B cell (primary cell): ENCODE results near the gene TADA3. TPM values are rescaled to one million over a fixed set of nuclear protein-coding genes. Genes with fewer than 3 reads are reported as not detected.

Experiments
- ATAC-seq: fragments of 200-7000 bp; cut with Tn5 transposase; one replicate; pipeline ENCODE4 v1.10.0; 2021; ENCODE audit warnings: low read depth, mild to moderate bottlenecking, moderate number of reproducible peaks, moderate library complexity
- CTCF ChIA-PET: fragments of 350-600 bp; sonication (Branson Sonifier 250); formaldehyde crosslinking; loops from one replicate; lab custom pipeline; 2021; ENCODE audit warnings: antibody characterized with exemption, inconsistent platforms; lab: Charles Lee
- POLR2A ChIA-PET: fragments of 350-600 bp; sonication (Branson Sonifier 250); formaldehyde crosslinking; loops from one replicate; lab custom pipeline; 2021; ENCODE audit warnings: antibody characterized with exemption; lab: Charles Lee
- DNase-seq: peaks from one replicate; pipeline ENCODE4 v3.0.0; 2013
- H2AFZ ChIP-seq: 2 replicates; pipeline ENCODE4 v1.6.1; 2012; ENCODE audit warnings: mild to moderate bottlenecking, low read depth, low read length; ENCODE audit not compliant: insufficient read depth, poor library complexity, severe bottlenecking
- H3K27ac ChIP-seq, 2 donors: 1 replicate in 1 of 2; 2 replicates in 1 of 2; pipeline ENCODE4 v1.5.1; 2012 to 2013; ENCODE audit warnings: low read length in 2 of 2, mild to moderate bottlenecking in 2 of 2, moderate library complexity in 1 of 2
- H3K27me3 ChIP-seq, 4 experiments: fragments of 200-600 bp in 1 of 4; sonication (generic) in 1 of 4; replicated peaks in 1 of 4; 1 replicate in 2 of 4; 2 replicates in 2 of 4; pipeline versions ENCODE4 v1.6.1 to v1.7.0; 2013 to 2016; ENCODE audit warnings: low read length in 3 of 4, mild to moderate bottlenecking in 2 of 4, mixed read lengths in 1 of 4, moderate library complexity in 1 of 4; ENCODE audit not compliant: insufficient read depth in 4 of 4, control insufficient read depth in 3 of 4; ENCODE audit errors: control extremely low read depth in 1 of 4
- H3K36me3 ChIP-seq, 2 experiments: replicated peaks in 1 of 2; 1 replicate in 1 of 2; 2 replicates in 1 of 2; pipeline versions ENCODE4 v1.6.1 to v1.7.1; 2013; ENCODE audit warnings: low read length in 1 of 2; ENCODE audit not compliant: insufficient read depth in 2 of 2, control insufficient read depth in 1 of 2; ENCODE audit errors: control extremely low read depth in 1 of 2, extremely low read depth in 1 of 2
- H3K4me1 ChIP-seq, 2 donors: fragments of 200-600 bp in 1 of 2; sonication (generic) in 1 of 2; 1 replicate in 1 of 2; 2 replicates in 1 of 2; pipeline versions ENCODE4 v1.5.1 to v1.6.1; 2013 to 2017; ENCODE audit warnings: low read length in 2 of 2; ENCODE audit not compliant: control insufficient read depth in 2 of 2, insufficient read depth in 2 of 2
- H3K4me2 ChIP-seq: replicated peaks from 2 replicates; pipeline ENCODE3; 2012; ENCODE audit warnings: mild to moderate bottlenecking, low read depth, low read length; ENCODE audit not compliant: poor library complexity, severe bottlenecking
- H3K4me3 ChIP-seq, 5 experiments: fragments of 200-600 bp in 1 of 5; sonication (generic) in 1 of 5; 1 replicate in 3 of 5; 2 replicates in 2 of 5; pipeline versions ENCODE4 v1.5.1 to v1.7.0; 2011 to 2016; ENCODE audit warnings: low read length in 4 of 5, mild to moderate bottlenecking in 4 of 5, low read depth in 2 of 5, control low read depth in 1 of 5, moderate library complexity in 1 of 5; ENCODE audit not compliant: insufficient read depth in 1 of 5; ENCODE audit errors: control extremely low read depth in 1 of 5, extremely low read depth in 1 of 5
- H3K79me2 ChIP-seq: fragments of 200-600 bp; sonication (generic); one replicate; pipeline ENCODE4 v1.6.0; 2016; ENCODE audit warnings: low read length; ENCODE audit not compliant: control insufficient read depth, insufficient read depth
- H3K9ac ChIP-seq: fragments of 200-600 bp; sonication (generic); 2 replicates; pipeline ENCODE4 v1.6.1; 2017; ENCODE audit warnings: mild to moderate bottlenecking, low read length, moderate library complexity
- H3K9me3 ChIP-seq, 3 donors: one replicate each; pipeline versions ENCODE4 v1.6.1 to v1.7.1; 2013; ENCODE audit warnings: low read length in 2 of 3; ENCODE audit not compliant: control insufficient read depth in 2 of 3, insufficient read depth in 1 of 3; ENCODE audit errors: control extremely low read depth in 1 of 3
- H4K20me1 ChIP-seq: 2 replicates; pipeline ENCODE4 v1.6.0; 2012; ENCODE audit warnings: mild to moderate bottlenecking, low read length; ENCODE audit not compliant: insufficient read depth, control insufficient read depth, poor library complexity, severe bottlenecking
- H3K27ac Mint-ChIP-seq: one replicate; pipeline ENCODE4 v1.8.0; 2021; ENCODE audit warnings: mixed read lengths
- H3K27me3 Mint-ChIP-seq: one replicate; pipeline ENCODE4 v1.8.0; 2021; ENCODE audit warnings: mixed read lengths
- H3K4me1 Mint-ChIP-seq: one replicate; pipeline ENCODE4 v1.8.0; 2021; ENCODE audit warnings: mixed read lengths
- H3K4me3 Mint-ChIP-seq: one replicate; pipeline ENCODE4 v1.8.0; 2021; ENCODE audit warnings: mixed read lengths
- H3K9me3 Mint-ChIP-seq: one replicate; pipeline ENCODE4 v1.8.0; 2022; ENCODE audit warnings: mixed read lengths; ENCODE audit not compliant: insufficient read depth
- CTCF ChIP-seq: fragments of 200-600 bp; IDR thresholded peaks from one replicate; pipeline ENCODE4 v1.8.0; 2022; ENCODE audit warnings: antibody characterized with exemption, mild to moderate bottlenecking
- EZH2 ChIP-seq: IDR thresholded peaks from 2 replicates; pipeline ENCODE4 v1.6.1; 2012; ENCODE audit warnings: borderline replicate concordance, low read depth, mild to moderate bottlenecking, moderate library complexity, low read length; ENCODE audit not compliant: insufficient read depth, poor library complexity, severe bottlenecking
- WGBS: methylation state at CpG from one replicate; pipeline ENCODE4 v1.1.5; 2013; ENCODE audit warnings: missing lambda C conversion rate; ENCODE audit not compliant: insufficient coverage; 5-methylcytosine and 5-hydroxymethylcytosine counted together
- intact Hi-C: fragments of 100-400 bp; cut with micrococcal nuclease; formaldehyde crosslinking; loops from one replicate; pipeline ENCODE4 v1.10.0; 2022
- polyA plus RNA-seq: library from polyadenylated mRNA; depleted of rRNA; stranded (reverse); fragments of >200 nt; gene quantifications from 2 replicates; pipeline ENCODE4 v1.2.3, GENCODE V29; 2012
- total RNA-seq, 2 donors: library from RNA; stranded (reverse); fragments of 120-200 nt in 1 of 2; gene quantifications; 1 replicate in 1 of 2; 2 replicates in 1 of 2; pipeline versions ENCODE4 v1.2.3 to v1.2.4, GENCODE V29; 2013 to 2022

TADA3 gene
- total and polyA plus RNA-seq, 2 donors (not counting 1 experiment from before 2014, with no cell fraction given), result 45.4 to 45.6 TPM

DNA sequence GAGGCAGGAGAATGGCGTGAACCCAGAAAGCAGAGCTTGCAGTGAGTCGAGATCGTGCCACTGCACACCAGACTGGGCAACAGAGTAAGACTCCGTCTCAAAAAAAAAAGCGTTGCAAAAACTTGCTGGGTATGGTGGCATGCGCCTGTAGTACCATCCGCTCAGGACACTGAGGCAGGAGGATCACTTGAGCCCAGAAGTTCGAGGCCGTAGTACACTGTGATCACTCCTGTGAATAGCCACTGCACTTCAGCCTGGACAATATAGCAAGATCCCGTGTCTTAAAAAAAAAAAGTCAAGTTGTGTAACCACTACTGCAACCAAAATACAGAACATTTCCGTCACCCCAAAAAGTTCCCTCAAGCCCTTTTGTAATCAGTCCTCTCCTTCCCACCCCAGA lies 2.1 kb upstream of the TADA3 start:
- POLR2A ChIA-PET, result interaction anchor here (1.3 kb wide), 2 partner anchors 11 to 50 kb away, joined by 3 to 4 read pairs; partner anchors contain the start of gene RPUSD3
- CTCF ChIA-PET, result interaction anchor here (1.4 to 2.0 kb wide), 3 partner anchors 13 to 152 kb away, joined by 5 read pairs; no protein-coding TSS in a partner anchor
- Histone ChIP-seq H2AFZ (no peak overlapping the region), H3K36me3 (peaks cover 16 to 43% of the 10 kb centered on the region in 2 experiments), H3K27ac (peak overlapping the region; percentile 93 to 99), H3K9ac (peak overlapping the region; percentile 0), H3K9me3 (no peaks in the 10 kb centered on the region), H3K79me2 (peaks cover 87% of the 10 kb centered on the region), H3K4me2 (peak overlapping the region; percentile 98), H3K4me1 (peaks cover 52 to 65% of the 10 kb centered on the region in 2 donors), H3K27me3 (no peaks in the 10 kb centered on the region), H3K4me3 (peak overlapping the region in 2 of 5 experiments; percentile 7 to 97), H4K20me1 (peaks cover 53% of the 10 kb centered on the region)
- DNase-seq (no peak), ATAC-seq (no peak)
- intact Hi-C loops, result no loop called here
- WGBS, result 89% methylated on average over 10 of the region's 11 CpGs
- TF ChIP-seq CTCF (no peak), EZH2 (no peak)
- H3K4me1 Mint-ChIP-seq, result peaks cover 61% of the 10 kb centered on the region
- H3K27me3 Mint-ChIP-seq, result no peaks in the 10 kb centered on the region
- H3K27ac Mint-ChIP-seq, result peak overlapping the region; percentile 100
- peak overlapping the region; percentile 99 for H3K4me3 Mint-ChIP-seq
- H3K9me3 Mint-ChIP-seq, result no peaks in the 10 kb centered on the region

GRCh38 chr3:9793161-9793781 lies 998 bp upstream of the TADA3 start:
- WGBS, result 2% methylated on average over 21 of the region's 23 CpGs
- peaks cover 62% of the 10 kb centered on the region for H3K4me1 Mint-ChIP-seq
- H4K20me1 ChIP-seq, result peaks cover 44% of the 10 kb centered on the region
- H3K4me2 ChIP-seq, result peak overlapping the region; percentile 98
- peak overlapping the region; percentile 99 for H3K4me3 Mint-ChIP-seq
- CTCF ChIA-PET, result interaction anchor here (0.7 to 2.0 kb wide), 14 partner anchors 12 to 945 kb away, joined by 3 to 17 read pairs (median 4); partner anchors contain the start of genes OGG1 and TTLL3
- no peaks in the 10 kb centered on the region for H3K27me3 ChIP-seq
- no peaks in the 10 kb centered on the region for H3K27me3 Mint-ChIP-seq
- POLR2A ChIA-PET, result interaction anchor here (0.5 to 1.6 kb wide), 20 partner anchors 11 to 528 kb away, joined by 3 to 39 read pairs (median 5); partner anchors contain the start of genes BRPF1, CRELD1, EMC3 and FANCD2
- no peaks in the 10 kb centered on the region for H3K9me3 Mint-ChIP-seq
- TF ChIP-seq CTCF (no peak), EZH2 (no peak)
- peaks cover 15 to 39% of the 10 kb centered on the region in 2 experiments for H3K36me3 ChIP-seq
- H3K9ac ChIP-seq, result peak overlapping the region; percentile 98
- peak overlapping the region; percentile 96 for H2AFZ ChIP-seq
- H3K27ac Mint-ChIP-seq, result peak overlapping the region; percentile 100
- no peaks in the 10 kb centered on the region for H3K9me3 ChIP-seq
- ATAC-seq (no peak), DNase-seq (no peak)
- intact Hi-C loops, result loop anchor here (1.0 to 2.0 kb wide), 4 partner anchors 97 to 455 kb away; partner anchors contain the start of genes CRELD1, JAGN1, SETD5 and TATDN2
- H3K79me2 ChIP-seq, result peaks cover 76% of the 10 kb centered on the region
- peaks cover 52 to 65% of the 10 kb centered on the region in 2 donors for H3K4me1 ChIP-seq
- H3K4me3 ChIP-seq, result peak overlapping the region; percentile 78 to 99 (median 94)
- H3K27ac ChIP-seq, result peak overlapping the region; percentile 93 to 99
